Calu3 (cell line): Measurements from ENCODE around the gene FNTB. TPM values are rescaled to one million over a fixed set of nuclear protein-coding genes. Genes with fewer than 3 reads are reported as not detected.

Experiments
- BruUV-seq: library from RNA; stranded (reverse); fragments of 400-500 nt; replicated peaks from 2 replicates; lab custom pipeline; 2021; lab: Mats Ljungman, UMichigan
- CTCF ChIA-PET: fragments of 300-600 bp; sonication (Branson Sonifier 250); formaldehyde crosslinking; loops from one replicate; lab custom pipeline; 2022; ENCODE audit warnings: antibody characterized with exemption; lab: Charles Lee
- DNase-seq: peaks from one replicate; pipeline ENCODE4 v3.0.0; 2022
- H3K27ac Mint-ChIP-seq: one replicate; pipeline ENCODE4 v1.8.0; 2022; ENCODE audit warnings: mixed read lengths; ENCODE audit not compliant: unreplicated experiment
- H3K27me3 Mint-ChIP-seq: one replicate; pipeline ENCODE4 v1.8.0; 2022; ENCODE audit warnings: mixed read lengths; ENCODE audit not compliant: unreplicated experiment
- H3K36me3 Mint-ChIP-seq: one replicate; pipeline ENCODE4 v1.8.0; 2022; ENCODE audit warnings: mild to moderate bottlenecking, moderate library complexity, mixed read lengths; ENCODE audit not compliant: insufficient read depth, unreplicated experiment
- H3K4me1 Mint-ChIP-seq: one replicate; pipeline ENCODE4 v1.8.0; 2022; ENCODE audit warnings: mild to moderate bottlenecking, low read depth, mixed read lengths; ENCODE audit not compliant: unreplicated experiment
- H3K4me3 Mint-ChIP-seq: one replicate; pipeline ENCODE4 v1.8.0; 2022; ENCODE audit warnings: mild to moderate bottlenecking, low read depth, moderate library complexity, mixed read lengths; ENCODE audit not compliant: unreplicated experiment
- H3K9me3 Mint-ChIP-seq: one replicate; pipeline ENCODE4 v1.8.0; 2022; ENCODE audit warnings: low read depth, mixed read lengths; ENCODE audit not compliant: unreplicated experiment
- CTCF ChIP-seq: fragments of 200-600 bp; IDR thresholded peaks from one replicate; pipeline ENCODE4 v1.8.0; 2022; ENCODE audit warnings: antibody characterized with exemption; ENCODE audit not compliant: unreplicated experiment
- intact Hi-C: fragments of 100-400 bp; cut with micrococcal nuclease; formaldehyde crosslinking; loops from one replicate; pipeline ENCODE4 v1.10.0; 2022; ENCODE audit not compliant: unreplicated experiment
- total RNA-seq: library from RNA; stranded (reverse); gene quantifications from 2 replicates; pipeline ENCODE4 v1.2.3, GENCODE V29; 2022

FNTB gene
- total RNA-seq, 1 experiment from 2014 or later = 15.0 TPM

GRCh38 chr14:65100922-65101541 lies 114.3 kb downstream of the FNTB start:
- DNase-seq = no peak
- peaks cover 20% of the 10 kb centered on the region for H3K4me1 Mint-ChIP-seq
- no peaks in the 10 kb centered on the region for H3K27me3 Mint-ChIP-seq
- CTCF ChIA-PET = no interaction called here
- TF ChIP-seq CTCF = no peak
- peak overlapping the region; percentile 74 for H3K27ac Mint-ChIP-seq
- no peaks in the 10 kb centered on the region for H3K9me3 Mint-ChIP-seq
- peak overlapping the region; percentile 98 for H3K4me3 Mint-ChIP-seq
- intact Hi-C loops = loop anchor here (5.0 kb wide), 1 partner anchor 51 kb away; no protein-coding TSS in a partner anchor
- peaks cover 31% of the 10 kb centered on the region for H3K36me3 Mint-ChIP-seq
- BruUV-seq = TSS peak; percentile 49

- H3K27me3 Mint-ChIP-seq = no peaks in the 10 kb centered on the region
- intact Hi-C loops = loop anchor here (5.0 kb wide), 1 partner anchor 50 kb away; no protein-coding TSS in a partner anchor
- peaks cover 20% of the 10 kb centered on the region for H3K4me1 Mint-ChIP-seq
- TF ChIP-seq CTCF = no peak
- DNase-seq = peak; percentile 6
- BruUV-seq = no TSS peak
- H3K36me3 Mint-ChIP-seq = peaks cover 31% of the 10 kb centered on the region
- H3K4me3 Mint-ChIP-seq = peak overlapping the region; percentile 98
- CTCF ChIA-PET = interaction anchor here (0.8 to 1.4 kb wide), 4 partner anchors 7 to 32 kb away, joined by 3 to 8 read pairs (median 4); no protein-coding TSS in a partner anchor
- peak overlapping the region; percentile 95 for H3K27ac Mint-ChIP-seq
- no peaks in the 10 kb centered on the region for H3K9me3 Mint-ChIP-seq
These were observed 115.1 kb downstream of the FNTB start for GRCh38 chr14:65101631-65102440.

GRCh38 chr14:65102441-65103149 lies 115.9 kb downstream of the FNTB start, which contains the start of gene MAX:
TSS of gene MAX (minus strand) at chr14:65102517. CDS start at chr14:65102339, 178 bp downstream.
- H3K4me1 Mint-ChIP-seq = peaks cover 20% of the 10 kb centered on the region
- no peak for TF ChIP-seq CTCF
- peak within 1 kb of the TSS; percentile 95 for H3K27ac Mint-ChIP-seq
- intact Hi-C loops = loop anchor here (5.0 kb wide), 1 partner anchor 50 kb away; no protein-coding TSS in a partner anchor
- no TSS peak for BruUV-seq
- peaks cover 31% of the 10 kb centered on the region for H3K36me3 Mint-ChIP-seq
- CTCF ChIA-PET = interaction anchor here (0.6 to 1.4 kb wide), 6 partner anchors 8 to 579 kb away, joined by 3 to 8 read pairs (median 4); no protein-coding TSS in a partner anchor
- H3K9me3 Mint-ChIP-seq = no peaks in the 10 kb centered on the region
- H3K27me3 Mint-ChIP-seq = no peaks in the 10 kb centered on the region
- peak within 1 kb of the TSS; percentile 98 for H3K4me3 Mint-ChIP-seq
- DNase-seq = peak; percentile 96
